Effector memory CD4-positive, alpha-beta T cell (primary cell): ENCODE measurements around the gene PPFIA1.

Experiments used
- DNase-seq, 3 donors: peaks; one replicate each; pipeline ENCODE4 v3.0.0-alpha.2; 2020
- H3K27ac ChIP-seq: 2 replicates; pipeline ENCODE4 v1.7.0; 2013; ENCODE audit warnings: mild to moderate bottlenecking, low read length, moderate library complexity; ENCODE audit not compliant: insufficient read depth, poor library complexity, severe bottlenecking
- H3K27me3 ChIP-seq: replicated peaks from 2 replicates; pipeline ENCODE4 v1.7.0; 2013; ENCODE audit warnings: mild to moderate bottlenecking, low read length; ENCODE audit not compliant: insufficient read depth, control insufficient read depth, poor library complexity, severe bottlenecking
- H3K36me3 ChIP-seq: 2 replicates; pipeline ENCODE4 v1.7.0; 2013; ENCODE audit warnings: mild to moderate bottlenecking, low read length, moderate library complexity; ENCODE audit not compliant: control insufficient read depth, insufficient read depth
- H3K4me1 ChIP-seq: 2 replicates; pipeline ENCODE4 v1.7.0; 2013; ENCODE audit warnings: low read length, mild to moderate bottlenecking; ENCODE audit not compliant: control insufficient read depth, insufficient read depth, poor library complexity, severe bottlenecking
- H3K4me3 ChIP-seq: 2 replicates; pipeline ENCODE4 v1.7.0; 2013; ENCODE audit warnings: low read length, low read depth, mild to moderate bottlenecking; ENCODE audit not compliant: insufficient read depth, poor library complexity, severe bottlenecking
- H3K9me3 ChIP-seq: 2 replicates; pipeline ENCODE4 v1.7.0; 2013; ENCODE audit warnings: mild to moderate bottlenecking, low read length, moderate library complexity; ENCODE audit not compliant: control insufficient read depth

The PPFIA1 gene

GRCh38 chr11:70304208-70304603 is 33.7 kb downstream of the PPFIA1 start:
- Histone ChIP-seq H3K36me3 (peaks cover 5% of the 10 kb centered on the region), H3K9me3 (no peaks in the 10 kb centered on the region), H3K27me3 (no peaks in the 10 kb centered on the region), H3K4me1 (no peaks in the 10 kb centered on the region), H3K27ac (no peak overlapping the region), H3K4me3 (no peak overlapping the region)
- DNase-seq: no peak

- Histone ChIP-seq H3K27ac (no peak overlapping the region), H3K9me3 (no peaks in the 10 kb centered on the region), H3K4me1 (no peaks in the 10 kb centered on the region), H3K27me3 (no peaks in the 10 kb centered on the region), H3K36me3 (no peaks in the 10 kb centered on the region), H3K4me3 (no peak overlapping the region)
- no peak for DNase-seq
Measured at GRCh38 chr11:70305501-70305900, 35.0 kb downstream of the PPFIA1 start.

DNA sequence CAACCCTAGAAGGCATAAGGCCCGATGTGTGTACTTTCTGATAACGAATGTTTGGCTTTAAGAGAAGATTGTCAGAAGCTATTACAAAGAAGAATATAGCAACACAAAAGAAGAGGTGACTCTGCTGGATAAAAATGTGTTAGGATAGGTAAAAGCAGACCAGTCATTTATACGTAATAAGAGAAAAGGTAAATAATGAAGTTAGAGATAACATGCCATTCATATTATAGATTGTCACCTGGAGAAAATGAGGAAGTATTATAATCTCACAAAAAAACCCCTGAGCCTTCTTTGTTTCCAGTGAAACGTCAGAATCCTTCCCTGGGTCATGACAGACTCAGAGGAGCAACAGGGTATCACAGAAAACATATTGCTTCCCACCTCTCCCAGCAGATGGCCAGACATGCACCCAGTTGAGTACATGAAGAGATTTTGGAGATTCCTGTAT is 36.1 kb downstream of the PPFIA1 start:
- no peaks in the 10 kb centered on the region for H3K36me3 ChIP-seq
- no peak overlapping the region for H3K4me3 ChIP-seq
- no peaks in the 10 kb centered on the region for H3K27me3 ChIP-seq
- no peaks in the 10 kb centered on the region for H3K4me1 ChIP-seq
- H3K27ac ChIP-seq: no peak overlapping the region
- DNase-seq: no peak
- H3K9me3 ChIP-seq: no peaks in the 10 kb centered on the region

GRCh38 chr11:70307176-70307575 is 36.7 kb downstream of the PPFIA1 start:
- Histone ChIP-seq H3K4me1 (no peaks in the 10 kb centered on the region), H3K4me3 (no peak overlapping the region), H3K36me3 (no peaks in the 10 kb centered on the region), H3K9me3 (no peaks in the 10 kb centered on the region), H3K27me3 (no peaks in the 10 kb centered on the region), H3K27ac (no peak overlapping the region)
- DNase-seq: no peak

DNA sequence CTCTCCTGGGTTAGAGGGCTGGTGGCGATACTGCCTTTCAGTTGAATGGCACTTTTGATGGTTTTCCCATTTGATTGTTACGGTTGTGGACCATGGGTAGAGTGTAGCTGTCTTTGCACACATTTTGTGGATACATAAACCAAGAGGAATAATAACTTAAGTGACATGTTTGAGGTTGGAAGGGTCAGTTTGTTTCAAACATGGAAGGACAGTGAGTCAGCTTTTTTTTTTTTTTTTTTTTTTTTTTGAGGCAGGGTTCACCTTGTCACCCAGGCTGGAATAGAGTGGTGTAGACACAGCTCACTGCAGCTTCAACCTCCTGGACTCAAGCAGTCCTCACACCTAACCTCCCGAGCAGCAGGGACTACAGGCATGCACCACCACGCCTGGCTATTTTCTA is 41.1 kb downstream of the PPFIA1 start:
- H3K27ac ChIP-seq: no peak overlapping the region
- H3K4me3 ChIP-seq: no peak overlapping the region
- no peaks in the 10 kb centered on the region for H3K4me1 ChIP-seq
- no peaks in the 10 kb centered on the region for H3K9me3 ChIP-seq
- no peak for DNase-seq
- H3K27me3 ChIP-seq: no peaks in the 10 kb centered on the region
- H3K36me3 ChIP-seq: no peaks in the 10 kb centered on the region

DNA sequence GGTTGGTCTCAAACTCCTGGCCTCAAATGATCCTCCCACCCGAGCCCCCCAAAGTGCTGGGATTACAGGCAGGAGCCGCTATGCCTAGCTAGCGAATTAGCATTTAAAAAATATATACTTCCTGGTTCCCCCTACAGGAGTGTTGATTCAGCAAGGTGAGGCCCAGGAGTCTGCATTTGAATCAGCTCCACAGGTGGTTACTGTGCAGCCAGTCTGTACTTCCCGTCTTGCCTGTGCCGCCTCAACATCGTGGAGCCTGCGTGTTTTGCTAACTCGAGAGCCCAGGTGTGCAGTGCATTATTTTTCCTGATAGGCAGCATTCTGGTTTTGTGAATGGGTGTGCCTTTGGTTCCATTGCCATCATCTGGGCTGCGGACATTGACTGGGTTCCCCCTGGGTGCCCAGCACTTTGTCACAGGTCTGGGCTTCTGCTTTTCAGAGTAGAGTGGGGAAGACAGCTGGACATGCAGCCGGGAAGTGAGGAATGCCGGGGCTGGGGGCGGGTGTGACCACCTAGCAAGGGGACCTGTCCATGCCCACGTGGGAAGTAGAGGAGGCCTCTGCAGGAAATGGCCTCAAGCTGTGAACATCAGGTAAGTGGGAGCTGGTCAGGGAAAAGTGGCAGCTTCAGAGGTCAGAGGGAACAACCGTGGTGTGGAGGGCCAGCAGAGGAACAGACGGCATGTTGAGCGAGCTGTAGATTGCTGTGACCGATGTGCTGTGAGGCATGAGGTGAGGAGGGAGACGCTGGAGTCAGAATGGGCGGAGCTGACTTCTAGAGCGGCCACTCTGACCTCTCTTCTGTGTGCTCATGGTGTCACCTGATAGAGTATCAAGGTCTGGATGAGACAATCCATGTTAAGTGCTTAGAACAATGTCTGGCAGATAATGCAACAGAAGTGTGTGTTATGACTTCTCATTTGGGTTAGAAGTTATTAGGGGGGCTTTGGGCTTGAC is 42.2 kb downstream of the PPFIA1 start:
- no peaks in the 10 kb centered on the region for H3K9me3 ChIP-seq
- H3K27ac ChIP-seq: no peak overlapping the region
- no peaks in the 10 kb centered on the region for H3K27me3 ChIP-seq
- H3K4me3 ChIP-seq: no peak overlapping the region
- no peaks in the 10 kb centered on the region for H3K4me1 ChIP-seq
- no peaks in the 10 kb centered on the region for H3K36me3 ChIP-seq
- DNase-seq: no peak

GRCh38 chr11:70313945-70314344 is 43.5 kb downstream of the PPFIA1 start:
- no peak for DNase-seq
- Histone ChIP-seq H3K27me3 (no peaks in the 10 kb centered on the region), H3K36me3 (no peaks in the 10 kb centered on the region), H3K4me1 (no peaks in the 10 kb centered on the region), H3K4me3 (no peak overlapping the region), H3K9me3 (no peaks in the 10 kb centered on the region), H3K27ac (no peak overlapping the region)

- Histone ChIP-seq H3K27ac (no peak overlapping the region), H3K9me3 (no peaks in the 10 kb centered on the region), H3K4me3 (no peak overlapping the region), H3K36me3 (peaks cover 5% of the 10 kb centered on the region), H3K4me1 (no peaks in the 10 kb centered on the region), H3K27me3 (no peaks in the 10 kb centered on the region)
- DNase-seq: no peak
Measured at GRCh38 chr11:70314730-70315129, 44.2 kb downstream of the PPFIA1 start.

DNA sequence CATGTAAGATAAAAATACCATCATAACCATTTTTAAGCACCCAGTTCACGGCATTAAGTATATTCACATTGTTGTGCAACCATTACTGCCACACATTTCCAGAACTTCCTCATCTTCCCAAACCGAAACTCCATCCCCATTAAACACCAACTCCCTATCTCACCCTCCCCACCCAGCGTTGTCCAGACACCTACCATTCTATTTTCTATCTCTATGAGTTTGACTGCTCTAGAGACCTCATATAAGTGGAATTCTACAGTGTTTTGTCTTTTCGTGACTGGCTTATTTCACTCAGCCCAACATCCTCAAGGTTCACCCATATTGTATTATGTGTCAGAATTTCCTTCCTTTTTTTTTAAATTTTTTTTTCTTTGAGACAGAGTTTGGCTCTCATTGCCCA is 45.2 kb downstream of the PPFIA1 start:
- peaks cover 10% of the 10 kb centered on the region for H3K36me3 ChIP-seq
- no peak overlapping the region for H3K27ac ChIP-seq
- no peaks in the 10 kb centered on the region for H3K4me1 ChIP-seq
- no peak for DNase-seq
- H3K9me3 ChIP-seq: no peaks in the 10 kb centered on the region
- H3K4me3 ChIP-seq: no peak overlapping the region
- no peaks in the 10 kb centered on the region for H3K27me3 ChIP-seq

GRCh38 chr11:70317581-70318305 is 47.3 kb downstream of the PPFIA1 start:
- no peaks in the 10 kb centered on the region for H3K27me3 ChIP-seq
- H3K27ac ChIP-seq: no peak overlapping the region
- peaks cover 24% of the 10 kb centered on the region for H3K36me3 ChIP-seq
- no peaks in the 10 kb centered on the region for H3K4me1 ChIP-seq
- H3K9me3 ChIP-seq: no peaks in the 10 kb centered on the region
- no peak for DNase-seq
- no peak overlapping the region for H3K4me3 ChIP-seq
